Measurements from ENCODE around the gene POLN. TPM values are rescaled to one million over a fixed set of nuclear protein-coding genes. Genes with fewer than 3 reads are reported as not detected.

POLN gene
- total RNA-seq, 1 donor = 2.9 TPM

DNA sequence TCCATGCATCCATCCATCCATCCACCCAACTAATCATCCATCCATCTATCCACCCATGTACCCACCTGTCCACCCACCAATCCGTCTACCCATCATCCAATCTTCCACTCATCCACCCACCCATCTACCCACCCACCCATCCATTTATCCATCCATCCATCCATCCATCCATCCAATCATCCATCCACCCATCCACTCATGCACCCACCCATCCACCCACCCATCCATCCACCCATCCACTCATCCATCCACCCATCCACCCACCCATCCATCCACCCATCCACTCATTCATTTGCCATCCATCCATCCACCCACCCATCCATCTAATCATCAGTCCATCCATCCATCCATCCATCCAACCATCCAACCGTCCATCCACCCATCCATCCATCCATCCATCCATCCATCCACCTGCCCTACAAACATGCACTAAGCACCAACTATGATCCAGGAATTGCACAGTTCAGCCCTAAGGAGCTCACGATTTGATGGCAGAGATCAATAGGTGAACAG, 41.3 kb upstream of the POLN start:
- Histone ChIP-seq H3K4me2 (ENCODE audit: insufficient read depth, low read length) (no peak overlapping the region), H3K27me3 (ENCODE audit: insufficient read depth, low read length) (no peaks in the 10 kb centered on the region), H3K27ac (ENCODE audit: low read depth, low read length) (no peak overlapping the region), H4K20me1 (ENCODE audit: insufficient read depth, low read length) (peaks cover 4% of the 10 kb centered on the region), H3K4me1 (ENCODE audit: insufficient read depth, low read length) (no peaks in the 10 kb centered on the region), H3K79me2 (ENCODE audit: insufficient read depth, low read length) (no peaks in the 10 kb centered on the region), H3K36me3 (ENCODE audit: insufficient read depth, low read length) (no peaks in the 10 kb centered on the region), H2AFZ (ENCODE audit: low read length) (no peak overlapping the region), H3K4me3 (ENCODE audit: insufficient read depth, low read length) (no peak overlapping the region), H3K9me3 (ENCODE audit: low read depth, low read length) (no peaks in the 10 kb centered on the region)
- no peak for DNase-seq (ENCODE audit: insufficient read length, low spot score, missing footprints)
- no peak for TF ChIP-seq CTCF (IDR thresholded peaks at IDR 0.05; ENCODE audit: extremely low read depth, low read depth, low read length)

GRCh38 chr4:2281575-2282343, 39.8 kb upstream of the POLN start:
- H3K27me3 ChIP-seq (ENCODE audit: insufficient read depth, low read length) = no peaks in the 10 kb centered on the region
- no peak overlapping the region for H3K27ac ChIP-seq (ENCODE audit: low read depth, low read length)
- H2AFZ ChIP-seq (ENCODE audit: low read length) = no peak overlapping the region
- no peaks in the 10 kb centered on the region for H3K36me3 ChIP-seq (ENCODE audit: insufficient read depth, low read length)
- H3K4me1 ChIP-seq (ENCODE audit: insufficient read depth, low read length) = no peaks in the 10 kb centered on the region
- H4K20me1 ChIP-seq (ENCODE audit: insufficient read depth, low read length) = peaks cover 4% of the 10 kb centered on the region
- TF ChIP-seq CTCF (IDR thresholded peaks at IDR 0.05; ENCODE audit: extremely low read depth, low read depth, low read length) = peak; percentile 29
- DNase-seq (ENCODE audit: insufficient read length, low spot score, missing footprints) = no peak
- H3K4me2 ChIP-seq (ENCODE audit: insufficient read depth, low read length) = no peak overlapping the region
- H3K4me3 ChIP-seq (ENCODE audit: insufficient read depth, low read length) = no peak overlapping the region
- no peaks in the 10 kb centered on the region for H3K9me3 ChIP-seq (ENCODE audit: low read depth, low read length)
- no peaks in the 10 kb centered on the region for H3K79me2 ChIP-seq (ENCODE audit: insufficient read depth, low read length)

DNA sequence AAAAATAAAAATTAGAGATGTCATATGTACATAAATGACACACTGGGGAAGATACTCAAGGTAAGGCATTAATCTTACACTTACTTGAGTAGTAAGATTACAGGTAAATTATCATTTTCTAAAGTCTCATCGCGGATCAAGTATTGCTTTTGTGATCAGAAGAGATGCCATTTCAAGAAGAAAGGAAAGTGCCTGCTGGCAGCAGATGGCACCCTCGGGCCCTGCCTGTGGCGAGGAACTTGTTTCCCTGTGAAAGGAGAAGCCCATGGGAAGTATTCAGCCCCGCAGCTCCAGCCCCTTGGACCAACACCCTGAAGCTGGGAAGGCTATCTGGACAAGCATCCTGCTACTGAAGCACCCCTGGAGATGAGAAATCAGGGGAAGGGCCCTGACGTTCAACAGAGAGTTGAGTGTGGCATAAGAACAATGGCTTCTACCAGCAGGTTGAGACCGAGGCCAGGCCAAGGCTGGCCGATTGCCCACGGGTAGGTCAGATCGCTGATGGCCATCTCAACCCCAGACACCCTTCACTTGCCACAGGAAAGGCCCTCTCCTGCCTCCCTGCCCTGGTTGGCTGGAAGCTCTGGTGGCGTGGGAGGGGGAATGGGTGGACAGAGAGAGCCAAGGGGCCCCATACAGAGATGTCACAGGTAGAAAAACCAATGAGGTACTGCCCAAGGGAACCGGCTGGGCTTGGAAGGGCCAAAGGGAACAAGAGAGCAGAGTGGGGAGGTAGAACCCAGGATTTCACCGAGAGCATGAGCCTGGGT, 38.8 kb upstream of the POLN start:
- Histone ChIP-seq H3K4me1 (ENCODE audit: insufficient read depth, low read length) (no peaks in the 10 kb centered on the region), H3K36me3 (ENCODE audit: insufficient read depth, low read length) (no peaks in the 10 kb centered on the region), H3K4me3 (ENCODE audit: insufficient read depth, low read length) (no peak overlapping the region), H3K27me3 (ENCODE audit: insufficient read depth, low read length) (no peaks in the 10 kb centered on the region), H3K79me2 (ENCODE audit: insufficient read depth, low read length) (no peaks in the 10 kb centered on the region), H4K20me1 (ENCODE audit: insufficient read depth, low read length) (peaks cover 4% of the 10 kb centered on the region), H3K9me3 (ENCODE audit: low read depth, low read length) (no peaks in the 10 kb centered on the region), H3K4me2 (ENCODE audit: insufficient read depth, low read length) (no peak overlapping the region), H2AFZ (ENCODE audit: low read length) (no peak overlapping the region), H3K27ac (ENCODE audit: low read depth, low read length) (no peak overlapping the region)
- peak; percentile 19 for TF ChIP-seq CTCF (IDR thresholded peaks at IDR 0.05; ENCODE audit: extremely low read depth, low read depth, low read length)
- no peak for DNase-seq (ENCODE audit: insufficient read length, low spot score, missing footprints)

GRCh38 chr4:2277956-2278355, 36.0 kb upstream of the POLN start:
- no peak overlapping the region for H3K27ac ChIP-seq (ENCODE audit: low read depth, low read length)

More at GRCh38 chr4:2277956-2278355, 36.0 kb upstream of the POLN start:
- no peaks in the 10 kb centered on the region for H3K36me3 ChIP-seq (ENCODE audit: insufficient read depth, low read length)
- no peaks in the 10 kb centered on the region for H3K79me2 ChIP-seq (ENCODE audit: insufficient read depth, low read length)
- no peak overlapping the region for H3K4me3 ChIP-seq (ENCODE audit: insufficient read depth, low read length)
- H3K27me3 ChIP-seq (ENCODE audit: insufficient read depth, low read length) = no peaks in the 10 kb centered on the region
- TF ChIP-seq CTCF (IDR thresholded peaks at IDR 0.05; ENCODE audit: extremely low read depth, low read depth, low read length) = no peak
- H3K4me1 ChIP-seq (ENCODE audit: insufficient read depth, low read length) = no peaks in the 10 kb centered on the region
- no peak overlapping the region for H2AFZ ChIP-seq (ENCODE audit: low read length)
- no peak for DNase-seq (ENCODE audit: insufficient read length, low spot score, missing footprints)
- no peaks in the 10 kb centered on the region for H3K9me3 ChIP-seq (ENCODE audit: low read depth, low read length)
- H3K4me2 ChIP-seq (ENCODE audit: insufficient read depth, low read length) = no peak overlapping the region
- peaks cover 4% of the 10 kb centered on the region for H4K20me1 ChIP-seq (ENCODE audit: insufficient read depth, low read length)
